EL (cell line): ENCODE data around the gene SAP30L.
A peak's percentile ranks its signal among the peaks of the same experiment; 100 is the strongest.

Experiments
- DNase-seq: peaks from one replicate; pipeline ENCODE4 v3.0.0-alpha.2; 2016

The SAP30L gene

DNA sequence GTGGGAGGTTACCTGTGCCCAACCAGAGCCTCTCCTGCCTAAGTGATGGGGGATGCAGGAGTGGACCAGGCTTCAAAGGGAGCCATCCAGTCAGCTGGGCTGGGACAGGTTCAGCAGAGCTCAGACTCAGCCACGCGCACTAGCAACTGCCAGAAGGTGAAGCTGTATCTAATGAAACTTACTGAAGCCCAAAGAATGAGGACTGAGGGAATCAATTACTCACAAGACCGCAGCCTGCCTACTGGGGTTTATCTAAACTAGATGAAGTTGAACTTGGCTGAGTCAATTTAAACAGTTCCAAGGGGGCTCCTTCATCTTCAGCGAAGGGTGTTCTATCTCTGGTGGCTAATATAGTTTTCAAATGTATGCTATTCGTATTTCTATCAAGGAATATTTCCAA is 20.9 kb downstream of the SAP30L start:
- DNase-seq, result no peak

DNA sequence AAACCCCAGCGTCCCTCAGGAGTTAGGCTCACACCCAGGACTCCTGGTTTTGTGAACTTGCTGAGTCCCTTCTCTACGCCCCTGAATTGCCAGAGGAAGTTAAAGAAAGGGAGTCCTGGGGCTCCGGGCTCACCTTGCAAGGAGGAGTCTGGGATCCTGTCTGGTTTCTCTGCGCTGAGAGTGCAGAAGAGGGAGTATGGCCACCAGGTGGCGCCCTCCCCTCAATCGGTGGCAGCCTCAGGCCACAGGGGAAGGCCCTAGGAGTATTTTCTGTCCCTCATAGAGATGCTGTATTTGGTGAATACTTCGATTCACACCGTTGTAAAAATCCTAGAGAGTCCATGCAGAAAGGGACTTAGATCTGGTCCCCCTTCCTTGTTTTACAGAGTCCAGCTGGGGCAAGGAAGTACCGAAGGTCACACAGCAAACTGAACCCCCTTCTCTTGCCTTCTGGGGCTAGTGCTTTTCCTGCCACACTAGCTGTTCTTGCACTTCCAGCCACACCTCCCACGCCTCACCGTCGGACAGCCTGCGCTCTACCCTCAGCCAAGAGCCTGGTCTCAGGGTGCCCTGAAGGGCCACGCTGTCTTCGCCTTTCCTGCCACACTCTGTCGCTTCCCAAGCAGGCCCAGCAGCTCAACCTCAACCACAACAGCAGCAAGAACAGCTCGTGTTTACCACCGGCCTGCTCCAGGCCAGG is 22.0 kb downstream of the SAP30L start:
- peak; percentile 62 for DNase-seq

DNA sequence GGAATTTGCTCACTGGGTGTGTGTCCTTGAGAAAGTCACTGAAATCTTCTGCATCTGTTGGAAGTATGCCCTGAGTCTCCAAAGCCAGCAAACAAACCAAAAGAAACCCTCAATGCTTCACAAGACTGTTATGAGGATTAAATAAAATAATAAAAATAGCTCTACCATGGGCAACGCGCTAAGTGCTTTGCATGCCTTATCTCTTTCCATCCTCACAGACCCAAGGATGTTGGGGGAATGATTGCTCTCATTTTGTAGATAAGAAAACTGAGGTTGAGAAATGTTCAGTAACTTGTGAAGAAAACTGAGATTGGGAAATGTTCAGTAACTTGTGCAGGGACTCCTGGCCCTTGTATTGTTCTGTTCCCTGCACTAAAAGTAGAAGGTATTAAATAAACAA is 24.3 kb downstream of the SAP30L start:
- DNase-seq, result no peak

DNA sequence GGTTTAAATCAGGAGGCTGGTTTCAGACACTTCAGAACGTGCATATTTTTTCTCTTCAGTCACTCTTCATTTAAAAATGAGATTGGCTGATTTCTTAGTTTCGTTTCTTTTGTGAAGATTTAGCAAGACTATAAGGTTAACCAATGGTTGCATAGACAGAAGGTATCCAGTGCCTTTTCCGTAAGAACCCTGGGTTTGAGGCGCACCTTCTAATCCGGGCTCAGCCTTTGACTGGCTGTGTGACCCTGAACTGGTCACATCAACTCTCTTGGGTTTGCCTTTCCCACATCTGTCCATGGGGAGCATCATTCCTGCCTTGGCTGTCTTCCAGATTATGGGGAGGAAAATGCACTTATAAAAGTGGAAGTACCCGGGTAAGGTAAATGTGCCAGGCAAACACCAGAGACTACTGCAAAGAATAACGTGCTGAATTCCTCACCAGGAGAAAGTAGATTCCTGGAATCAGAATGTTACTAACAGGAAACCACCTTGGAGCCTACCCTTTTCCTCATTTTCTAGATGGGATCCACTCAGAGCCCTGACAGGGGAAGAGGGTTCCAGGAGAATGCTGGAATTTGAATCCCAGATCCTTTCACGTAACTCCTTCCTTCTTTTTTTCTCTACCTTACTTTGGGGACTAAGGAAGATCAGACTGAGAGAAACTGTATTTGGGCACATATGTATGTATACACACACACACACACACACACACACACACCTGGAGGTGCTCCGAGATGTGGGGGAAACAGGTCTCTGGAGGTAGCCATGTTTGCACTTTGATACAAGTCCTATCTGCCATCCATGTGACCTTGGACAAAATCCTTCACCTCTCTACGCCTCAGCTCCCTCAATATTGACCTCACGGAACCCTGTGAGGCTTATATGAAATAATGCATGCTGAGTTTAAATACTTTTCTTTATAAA is 25.4 kb downstream of the SAP30L start:
- DNase-seq, result no peak

DNA sequence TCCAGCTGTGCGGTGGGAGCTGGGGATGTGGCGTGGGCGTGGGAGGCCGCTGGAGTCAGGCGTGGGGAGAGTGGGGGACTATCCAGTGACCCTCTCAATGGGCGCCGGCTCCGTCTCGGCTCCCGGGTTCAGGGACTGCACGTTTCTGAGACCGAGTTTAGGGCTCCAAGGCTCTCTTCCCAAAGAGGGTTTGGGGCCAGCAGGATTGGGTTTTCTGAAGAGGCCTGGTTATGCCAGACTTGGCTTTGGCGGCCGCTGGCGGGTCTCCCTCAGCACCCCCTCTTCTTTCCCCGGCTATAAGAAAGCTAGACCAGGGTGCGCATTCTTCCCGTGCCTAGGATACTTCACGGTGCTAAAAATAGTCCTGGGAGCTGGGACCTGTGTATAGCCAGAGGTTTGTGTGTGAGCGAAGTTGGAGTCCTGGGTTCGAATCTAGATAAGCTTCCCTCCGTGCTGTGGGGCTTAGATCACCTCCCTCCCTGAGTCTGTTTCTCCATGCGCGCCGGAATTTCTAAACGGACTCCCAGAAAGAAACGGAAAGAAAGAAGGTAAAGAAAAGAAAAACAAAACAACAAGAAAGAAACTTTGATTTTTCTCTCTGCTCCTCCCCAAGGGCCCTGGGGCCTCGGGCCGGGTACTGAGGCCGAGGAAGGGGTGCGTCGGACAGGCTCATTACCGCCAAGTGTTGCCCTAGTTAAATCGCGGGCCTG is 27.2 kb downstream of the SAP30L start:
- DNase-seq, result no peak

DNA sequence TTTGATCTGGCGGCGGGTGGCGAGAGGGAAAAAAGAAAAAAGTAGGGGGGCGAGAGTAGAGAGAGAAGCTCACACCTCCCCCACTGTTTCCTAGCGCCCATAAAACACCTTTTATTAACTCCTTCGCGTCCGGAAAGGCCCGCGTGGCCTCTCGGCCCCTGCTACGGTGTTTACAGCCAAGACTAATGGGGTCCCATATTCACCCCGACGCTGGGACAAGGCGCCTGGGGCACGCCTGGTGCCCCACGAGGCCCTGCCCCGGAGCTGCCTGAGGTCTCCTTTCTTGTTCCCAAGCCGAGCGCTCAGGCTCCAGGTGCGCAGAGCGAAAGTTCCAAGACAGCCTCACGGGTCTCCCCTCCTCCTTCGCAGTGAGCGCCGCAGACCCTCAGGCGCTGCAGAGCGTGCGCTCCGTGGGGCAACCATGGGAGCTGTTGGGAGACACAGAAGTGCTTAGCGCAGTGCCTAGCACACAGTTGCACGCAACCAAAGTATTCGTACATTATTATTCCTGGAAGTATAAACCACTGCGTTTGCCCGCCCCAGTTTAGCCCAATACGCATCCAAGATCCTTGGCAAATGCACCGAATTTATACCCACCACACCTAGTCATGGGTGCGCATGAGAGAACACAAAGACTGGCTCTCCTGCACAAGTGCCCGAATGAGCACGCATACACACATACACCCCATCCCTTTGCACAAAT is 27.9 kb downstream of the SAP30L start:
- no peak for DNase-seq

DNA sequence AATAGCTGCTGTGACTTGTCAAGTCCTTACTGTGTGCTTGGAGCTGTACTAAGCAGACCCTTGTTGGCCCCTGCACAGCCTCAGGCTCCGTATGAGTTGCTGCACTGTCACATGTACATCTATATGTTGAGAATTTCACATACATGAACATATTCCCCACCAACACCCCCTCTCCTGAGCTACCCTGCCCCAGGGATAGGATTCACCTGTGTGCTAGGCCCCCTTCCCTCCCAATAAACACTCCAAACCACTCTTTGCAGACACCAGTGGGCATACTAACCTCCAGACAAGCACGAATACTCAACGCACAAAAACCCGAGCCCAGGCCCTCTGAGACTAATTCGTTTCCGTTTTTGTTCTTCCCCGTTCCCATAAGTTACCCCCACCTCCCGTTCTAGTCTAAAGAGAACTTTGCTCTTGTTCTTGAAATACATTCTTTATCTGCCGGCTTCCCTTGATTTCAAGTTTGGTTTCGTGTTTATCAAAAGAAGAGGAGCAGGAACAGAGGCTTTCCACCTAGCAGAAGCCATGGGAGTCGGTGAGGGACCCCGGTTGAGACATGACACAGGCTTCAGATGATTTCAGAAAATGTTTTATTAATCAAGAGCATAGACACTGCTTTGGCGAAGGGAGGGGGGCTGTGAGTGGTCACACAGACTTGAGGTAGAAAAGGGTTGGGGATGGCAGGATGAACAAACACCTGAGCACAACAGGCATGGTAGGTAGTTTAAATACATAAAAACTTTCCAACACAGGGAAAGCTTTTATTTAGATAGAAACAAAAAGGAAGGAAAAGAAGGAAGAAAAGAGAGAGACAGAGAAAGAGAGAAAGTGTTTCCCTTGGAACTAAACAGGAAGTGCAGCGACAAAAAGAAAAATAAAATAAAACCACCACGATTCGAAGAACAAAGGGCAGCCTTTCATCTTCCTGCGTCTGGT is 28.9 kb downstream of the SAP30L start:
- DNase-seq, result no peak

DNA sequence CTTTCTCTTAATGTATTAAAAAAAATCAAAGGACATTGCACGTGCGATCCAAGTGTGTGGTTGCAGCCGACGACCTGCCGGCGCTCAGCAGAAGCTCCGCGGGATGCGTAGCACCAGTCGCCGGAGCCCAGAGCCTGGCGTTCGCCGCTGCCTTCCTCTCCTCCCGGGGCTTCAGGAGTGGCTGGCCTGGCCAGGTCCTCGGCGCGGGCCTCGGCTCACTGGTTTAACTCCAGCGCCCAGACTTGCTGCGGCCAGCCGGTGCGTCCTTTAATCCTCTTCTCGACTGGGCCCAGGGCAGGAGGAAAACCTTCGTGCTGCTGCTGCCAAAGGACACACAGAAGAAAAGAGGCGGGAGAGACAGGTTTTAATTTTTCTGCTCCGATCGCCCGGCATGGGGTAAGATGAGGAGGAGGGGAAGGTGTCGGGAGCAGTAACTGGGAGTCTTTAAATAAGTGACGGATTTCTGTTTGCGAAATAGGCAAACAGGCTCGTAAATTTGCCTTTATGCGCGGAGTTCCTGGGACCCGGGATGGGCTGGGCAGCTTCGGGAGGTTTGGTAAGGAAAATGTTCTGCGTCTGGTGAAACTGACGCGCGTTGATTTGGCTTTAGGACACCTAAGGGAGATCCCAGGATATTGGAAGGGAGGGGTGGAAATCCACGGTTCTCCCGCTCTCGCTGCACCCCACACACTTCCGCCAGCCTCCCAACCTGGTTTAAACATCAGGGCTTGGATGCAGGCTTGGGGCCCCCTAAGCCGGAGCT is 30.0 kb downstream of the SAP30L start:
- no peak for DNase-seq

DNA sequence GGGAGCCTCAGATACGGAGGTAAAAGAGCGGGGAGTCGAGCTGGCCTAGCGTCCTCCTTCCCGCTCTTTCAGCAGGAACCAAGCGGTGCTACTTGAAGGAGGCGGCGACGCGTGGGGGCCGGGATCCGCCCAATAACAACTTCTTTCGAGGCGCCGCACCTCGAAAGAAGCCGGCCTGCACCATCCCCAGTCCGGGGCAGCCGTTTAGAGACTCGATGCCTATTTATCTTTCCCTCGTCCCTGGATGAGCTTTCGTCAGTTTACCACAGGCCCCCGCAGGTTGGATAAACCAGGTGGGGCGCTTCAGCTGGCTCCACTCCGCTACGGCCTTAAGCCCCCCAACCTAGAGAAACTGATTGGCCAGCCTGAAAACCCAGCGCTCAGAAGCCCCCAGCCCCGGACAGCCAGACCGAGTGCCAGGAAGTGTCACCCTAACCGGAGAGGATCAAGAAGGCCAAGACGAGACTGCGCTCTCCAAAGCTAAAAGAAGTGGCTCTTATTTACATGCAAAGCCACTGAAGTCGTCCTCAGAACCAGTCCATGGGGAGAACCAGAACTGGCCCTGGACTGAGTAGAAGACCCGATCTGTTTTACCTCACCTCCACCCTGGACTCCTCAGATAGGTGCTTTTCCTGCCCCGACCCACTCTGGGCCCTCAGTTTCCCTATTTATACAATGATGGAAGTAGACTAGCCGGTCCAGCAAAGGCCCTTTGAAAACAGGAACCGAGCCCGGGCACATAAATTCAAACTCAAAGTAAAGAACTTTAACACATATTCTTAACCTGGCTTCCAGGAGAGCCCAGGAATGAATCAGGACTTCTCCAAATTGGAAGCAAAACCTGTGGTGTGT is 30.8 kb downstream of the SAP30L start:
- no peak for DNase-seq

DNA sequence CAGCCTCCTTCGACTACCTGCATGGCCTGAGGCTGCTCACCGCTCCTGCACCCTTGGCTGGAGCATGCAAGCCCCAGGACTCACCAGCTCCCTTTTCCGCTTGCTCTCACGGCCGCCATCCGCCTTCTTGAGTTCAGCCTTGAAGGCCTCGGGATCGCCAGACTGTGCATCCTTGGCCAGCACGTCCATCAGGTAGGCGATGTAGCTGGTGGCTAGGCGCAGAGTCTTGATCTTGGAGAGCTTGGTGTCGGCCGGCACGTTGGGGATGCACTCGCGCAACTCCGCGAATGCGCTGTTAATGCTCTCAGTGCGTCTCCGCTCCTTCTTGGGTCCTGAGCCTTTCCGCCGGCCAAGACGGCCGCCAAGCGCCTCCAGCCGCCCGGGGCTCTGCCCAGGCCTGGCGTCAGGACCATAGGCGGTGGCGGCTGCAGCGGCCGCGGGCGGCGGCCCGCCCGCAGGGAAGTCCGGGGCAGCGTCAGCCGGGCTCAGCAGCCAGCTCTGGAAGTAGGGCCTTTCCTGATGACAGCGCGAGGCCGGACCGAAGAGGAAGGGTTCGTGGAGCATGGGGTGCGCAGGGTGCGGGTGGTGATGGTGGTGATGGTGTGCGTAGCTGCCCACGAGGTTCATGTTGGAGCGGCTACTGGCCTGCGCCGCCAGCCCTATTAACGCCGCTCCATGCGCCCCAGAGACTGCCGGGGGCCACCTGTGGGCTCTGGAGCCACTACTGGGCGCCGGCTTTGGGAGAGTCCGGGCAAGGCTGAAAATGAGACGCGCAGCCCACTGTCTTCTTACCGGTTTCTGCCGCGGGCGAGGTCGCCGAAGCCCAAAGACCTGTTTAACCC is 31.8 kb downstream of the SAP30L start:
- peak; percentile 44 for DNase-seq

DNA sequence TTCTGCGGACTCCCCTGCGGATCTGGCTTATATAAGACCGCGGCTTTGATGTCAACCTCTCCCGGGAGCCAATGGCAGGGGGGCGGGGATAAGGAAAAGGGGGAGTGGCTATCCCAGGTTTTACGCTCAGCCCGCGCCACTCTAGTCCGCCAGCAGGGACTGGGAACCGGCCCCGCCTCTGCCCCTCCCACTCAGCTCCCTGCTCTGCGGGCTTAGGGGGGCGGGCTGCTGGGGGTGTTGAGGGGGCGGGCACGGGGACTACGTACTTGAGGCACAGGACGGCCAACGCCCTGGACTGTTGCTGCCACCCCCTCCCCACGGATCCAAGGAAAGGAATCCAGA is 32.4 kb downstream of the SAP30L start, which contains the start of gene HAND1:
Gene HAND1, minus strand, starts transcription at position 4 of the 342 bp plus-strand sequence. CDS start 219 bp downstream, outside the sequence.
- peak; percentile 58 for DNase-seq

DNA sequence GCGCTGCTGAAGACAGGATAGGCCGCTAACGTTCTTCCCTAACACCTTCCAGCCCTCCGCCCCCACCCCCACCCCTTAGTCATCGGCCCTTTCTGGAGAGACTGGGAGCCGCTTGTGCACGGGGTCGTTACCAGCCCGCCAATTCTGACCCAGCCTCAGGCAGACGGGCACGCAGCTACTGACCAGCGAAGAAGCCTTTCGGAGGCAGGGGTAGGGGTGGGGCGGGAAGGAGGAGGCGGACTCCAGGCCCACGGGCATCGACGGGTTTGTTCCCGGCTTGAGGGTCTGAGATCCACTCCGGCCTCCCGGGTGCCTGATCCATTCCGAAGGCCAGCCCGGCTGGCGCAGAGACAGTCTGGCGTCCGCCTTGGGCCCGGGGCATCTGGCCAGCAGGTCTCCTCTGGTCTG is 33.0 kb downstream of the SAP30L start:
- no peak for DNase-seq

DNA sequence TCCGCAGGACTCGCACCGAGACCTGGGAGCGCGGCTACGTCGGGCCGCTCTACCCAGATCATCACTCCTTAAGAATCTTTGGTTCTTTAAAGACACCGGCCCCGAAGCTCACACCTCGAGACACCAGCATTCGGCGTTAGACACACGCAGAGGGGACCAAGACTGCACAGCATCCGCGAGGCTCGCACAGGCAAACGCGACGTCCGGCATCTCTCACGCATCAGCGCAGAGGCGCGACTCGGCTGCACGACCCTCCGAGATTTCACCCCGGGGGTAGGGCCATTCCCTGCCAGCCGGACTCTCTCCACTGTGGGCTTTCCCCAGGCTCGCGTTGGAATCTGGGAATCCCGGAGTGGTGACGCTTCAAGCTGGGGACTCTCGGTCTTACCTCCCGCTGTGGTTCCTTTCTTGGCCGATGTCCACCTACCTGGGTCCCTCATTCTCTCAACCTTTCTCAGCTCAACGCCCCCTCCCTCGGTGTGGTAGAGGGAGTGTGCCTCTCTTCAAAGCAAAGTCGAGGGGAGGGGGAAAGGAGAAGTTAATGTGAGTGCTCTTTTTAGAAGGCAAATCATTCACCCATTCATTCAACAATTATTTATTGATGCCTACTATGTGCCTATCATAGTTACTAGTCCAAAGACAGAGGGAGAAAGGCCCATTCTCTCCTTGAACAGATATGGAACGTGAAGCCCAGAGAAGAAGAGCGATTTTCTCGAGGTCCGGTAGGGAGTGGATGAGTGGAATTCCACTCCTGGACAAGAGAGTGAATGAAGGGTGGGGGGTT is 33.6 kb downstream of the SAP30L start:
- DNase-seq, result no peak

DNA sequence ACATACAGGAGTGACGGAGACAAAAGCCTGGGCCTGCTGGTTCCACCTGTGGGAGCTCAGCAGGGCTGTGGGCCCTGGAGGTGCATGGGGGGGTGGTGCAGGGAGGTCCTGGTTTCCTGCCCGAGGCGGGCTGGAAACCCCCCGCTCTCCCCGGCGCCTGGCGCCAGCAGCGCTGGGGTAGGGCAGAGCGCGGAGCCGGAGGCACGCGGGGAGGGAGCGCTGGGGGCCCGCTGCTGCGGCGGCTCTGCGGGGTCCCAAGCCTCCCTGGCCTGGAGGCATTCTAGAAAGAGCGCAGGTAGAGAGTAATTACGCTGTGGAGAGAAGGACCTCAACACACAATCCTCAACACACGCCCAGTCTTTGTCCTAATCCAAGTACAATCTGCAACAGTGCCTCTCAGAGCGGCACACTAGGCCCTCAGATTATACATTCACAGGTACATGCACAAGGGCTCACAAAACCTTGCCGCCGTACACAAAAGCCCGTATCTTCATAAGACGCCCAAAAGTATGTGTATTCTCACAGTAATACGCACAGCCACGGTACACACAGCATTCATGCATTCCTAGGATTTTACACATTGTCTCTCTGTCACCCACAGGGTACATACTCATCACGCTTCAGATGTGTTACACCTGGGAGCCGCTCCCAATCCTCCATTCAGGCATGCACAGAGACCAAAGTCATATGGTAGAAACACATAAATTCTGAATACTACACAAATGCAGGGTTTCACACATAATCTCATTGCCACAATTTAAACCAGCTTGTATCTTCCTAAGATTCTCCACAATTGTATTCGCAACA is 34.4 kb downstream of the SAP30L start:
- no peak for DNase-seq

DNA sequence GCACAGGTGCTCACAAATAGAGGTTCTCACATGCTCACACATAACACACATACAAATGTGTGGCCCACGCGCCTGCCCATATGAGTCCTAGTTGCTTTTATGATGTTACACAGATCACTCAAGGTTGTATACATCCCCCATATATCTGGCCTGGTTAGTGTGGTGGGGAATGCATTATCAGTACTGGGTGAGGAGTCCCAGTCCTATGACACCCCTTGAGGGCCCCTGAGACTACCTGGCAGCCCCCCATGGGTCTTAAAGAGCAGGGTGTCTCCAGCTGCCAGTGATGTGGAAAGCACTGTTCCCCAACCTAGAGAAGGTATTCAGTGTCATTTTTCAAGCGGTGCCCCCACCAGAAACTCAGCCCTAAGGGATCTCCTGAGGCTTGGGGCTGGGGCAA is 35.0 kb downstream of the SAP30L start:
- no peak for DNase-seq

DNA sequence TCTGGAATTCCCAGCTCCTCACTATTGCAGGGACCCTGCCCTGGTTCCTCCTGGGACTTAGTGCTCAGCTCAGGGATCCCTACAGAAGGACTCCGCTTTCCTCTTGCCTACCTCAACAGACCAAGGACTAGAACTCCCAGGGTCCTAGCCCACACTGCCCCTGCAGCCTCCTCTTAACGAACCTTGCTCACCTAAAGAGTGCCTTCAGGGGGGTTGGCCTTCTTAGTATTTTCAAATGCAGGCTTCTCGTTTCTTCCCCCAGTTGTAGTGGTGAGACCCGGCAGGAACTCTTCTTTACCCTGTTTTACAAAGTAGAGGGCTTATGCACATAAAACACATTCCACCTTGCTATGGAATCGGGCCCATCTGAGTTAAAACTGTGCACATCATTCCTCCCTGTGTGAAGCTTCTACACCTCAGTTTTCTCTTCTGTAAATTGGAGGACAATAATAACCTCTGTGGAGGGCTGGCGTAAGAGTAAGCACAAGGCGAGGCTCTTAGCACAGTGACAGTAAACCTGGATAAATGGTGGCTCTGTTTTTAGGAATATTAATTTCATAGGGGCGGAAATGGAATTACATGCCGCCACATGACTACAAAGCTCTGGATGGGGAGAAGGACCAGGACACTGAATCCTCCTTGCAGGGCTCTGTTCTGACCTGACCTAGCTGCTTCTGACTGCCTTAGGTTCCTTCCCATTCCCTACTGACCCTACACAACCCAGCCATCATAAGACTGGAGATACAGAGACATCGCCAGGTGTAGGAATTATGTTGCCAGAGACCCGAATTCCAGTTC is 36.0 kb downstream of the SAP30L start:
- DNase-seq, result no peak
